ENCODE results near the gene APOA1. TPM values are rescaled to one million over a fixed set of nuclear protein-coding genes. Genes with fewer than 3 reads are reported as not detected.

The APOA1 gene
- total RNA-seq, 1 donor from 2014 or later: 2.7 TPM

GRCh38 chr11:116796548-116796947 lies 40.9 kb downstream of the APOA1 start:
- peaks cover 2% of the 10 kb centered on the region for H3K27me3 Mint-ChIP-seq (ENCODE audit: insufficient read depth, low read depth)
- Histone ChIP-seq H3K4me3 (no peak overlapping the region), H3F3A (ENCODE audit: low read depth) (no peaks in the 10 kb centered on the region), H3K27ac (no peak overlapping the region), H3K36me3 (no peaks in the 10 kb centered on the region), H3K79me2 (ENCODE audit: low read depth) (no peaks in the 10 kb centered on the region), H3K4me1 (peaks cover 5% of the 10 kb centered on the region), H4K20me1 (ENCODE audit: low read depth) (no peaks in the 10 kb centered on the region), H3K4me2 (no peak overlapping the region), H3K9me3 (ENCODE audit: low read depth) (no peaks in the 10 kb centered on the region), H2AFZ (replicated peaks) (no peak overlapping the region), H3K9ac (no peak overlapping the region), H3K27me3 (no peaks in the 10 kb centered on the region)
- H3K36me3 Mint-ChIP-seq: no peaks in the 10 kb centered on the region
- H3K4me1 Mint-ChIP-seq: no peaks in the 10 kb centered on the region
- H3K9me3 Mint-ChIP-seq: peaks cover 4% of the 10 kb centered on the region
- H3K4me3 Mint-ChIP-seq: no peak overlapping the region
- TF ChIP-seq CTCF (IDR thresholded peaks at IDR 0.05): no peak
- TF ChIP-seq EZH2phosphoT487 (IDR thresholded peaks at IDR 0.05): no peak
- no peak for TF ChIP-seq EZH2 (IDR thresholded peaks at IDR 0.05)
- H3K27ac Mint-ChIP-seq: no peak overlapping the region
- no peak for DNase-seq (ENCODE audit: low spot score)

- H3K36me3 ChIP-seq: no peaks in the 10 kb centered on the region
- no peak overlapping the region for H3K9ac ChIP-seq
- Mint-ChIP-seq H3K4me3 (no peak overlapping the region), H3K36me3 (no peaks in the 10 kb centered on the region), H3K27me3 (ENCODE audit: insufficient read depth, low read depth) (peaks cover 6% of the 10 kb centered on the region), H3K27ac (no peak overlapping the region), H3K9me3 (peaks cover 4% of the 10 kb centered on the region), H3K4me1 (peaks cover 5% of the 10 kb centered on the region)
- no peak overlapping the region for H2AFZ ChIP-seq (replicated peaks)
- peaks cover 11% of the 10 kb centered on the region for H3K27me3 ChIP-seq
- DNase-seq (ENCODE audit: low spot score): no peak
- no peaks in the 10 kb centered on the region for H3K79me2 ChIP-seq (ENCODE audit: low read depth)
- H3K27ac ChIP-seq: no peak overlapping the region
- H3K4me2 ChIP-seq: no peak overlapping the region
- TF ChIP-seq EZH2phosphoT487 (IDR thresholded peaks at IDR 0.05): no peak
- H3K9me3 ChIP-seq (ENCODE audit: low read depth): no peaks in the 10 kb centered on the region
- peaks cover 5% of the 10 kb centered on the region for H3K4me1 ChIP-seq
- no peak overlapping the region for H3K4me3 ChIP-seq
- no peaks in the 10 kb centered on the region for H4K20me1 ChIP-seq (ENCODE audit: low read depth)
- H3F3A ChIP-seq (ENCODE audit: low read depth): no peaks in the 10 kb centered on the region
These were observed 42.6 kb downstream of the APOA1 start for GRCh38 chr11:116794851-116795250.

GRCh38 chr11:116793772-116794097 lies 43.7 kb downstream of the APOA1 start:
- DNase-seq (ENCODE audit: low spot score): no peak
- peaks cover 4% of the 10 kb centered on the region for H3K9me3 Mint-ChIP-seq
- Histone ChIP-seq H3K4me3 (no peak overlapping the region), H3K27ac (no peak overlapping the region), H3F3A (ENCODE audit: low read depth) (no peaks in the 10 kb centered on the region), H3K9ac (no peak overlapping the region), H3K4me1 (peaks cover 5% of the 10 kb centered on the region), H3K4me2 (no peak overlapping the region), H3K79me2 (ENCODE audit: low read depth) (no peaks in the 10 kb centered on the region), H3K27me3 (peaks cover 11% of the 10 kb centered on the region), H3K36me3 (no peaks in the 10 kb centered on the region), H3K9me3 (ENCODE audit: low read depth) (no peaks in the 10 kb centered on the region), H2AFZ (replicated peaks) (no peak overlapping the region), H4K20me1 (ENCODE audit: low read depth) (no peaks in the 10 kb centered on the region)
- no peak overlapping the region for H3K27ac Mint-ChIP-seq
- peaks cover 6% of the 10 kb centered on the region for H3K27me3 Mint-ChIP-seq (ENCODE audit: insufficient read depth, low read depth)
- H3K4me3 Mint-ChIP-seq: no peak overlapping the region
- peaks cover 5% of the 10 kb centered on the region for H3K4me1 Mint-ChIP-seq
- no peaks in the 10 kb centered on the region for H3K36me3 Mint-ChIP-seq
- TF ChIP-seq CTCF (IDR thresholded peaks at IDR 0.05) (no peak), EZH2 (IDR thresholded peaks at IDR 0.05) (no peak), EZH2phosphoT487 (IDR thresholded peaks at IDR 0.05) (no peak)

GRCh38 chr11:116792869-116793771 lies 44.3 kb downstream of the APOA1 start:
- DNase-seq (ENCODE audit: low spot score): no peak
- Histone ChIP-seq H3K27me3 (peaks cover 11% of the 10 kb centered on the region), H3F3A (ENCODE audit: low read depth) (no peaks in the 10 kb centered on the region), H3K36me3 (no peaks in the 10 kb centered on the region), H3K9ac (no peak overlapping the region), H3K9me3 (ENCODE audit: low read depth) (no peaks in the 10 kb centered on the region), H3K4me1 (peaks cover 5% of the 10 kb centered on the region), H3K79me2 (ENCODE audit: low read depth) (no peaks in the 10 kb centered on the region), H2AFZ (replicated peaks) (no peak overlapping the region), H3K4me3 (no peak overlapping the region), H3K4me2 (no peak overlapping the region), H4K20me1 (ENCODE audit: low read depth) (no peaks in the 10 kb centered on the region), H3K27ac (no peak overlapping the region)
- no peak overlapping the region for H3K27ac Mint-ChIP-seq
- no peaks in the 10 kb centered on the region for H3K36me3 Mint-ChIP-seq
- peaks cover 7% of the 10 kb centered on the region for H3K4me1 Mint-ChIP-seq
- H3K9me3 Mint-ChIP-seq: peaks cover 4% of the 10 kb centered on the region
- no peak overlapping the region for H3K4me3 Mint-ChIP-seq
- H3K27me3 Mint-ChIP-seq (ENCODE audit: insufficient read depth, low read depth): peaks cover 6% of the 10 kb centered on the region
- no peak for TF ChIP-seq CTCF (IDR thresholded peaks at IDR 0.05)
- TF ChIP-seq EZH2 (IDR thresholded peaks at IDR 0.05): no peak
- no peak for TF ChIP-seq EZH2phosphoT487 (IDR thresholded peaks at IDR 0.05)
